GM12878 (cell line): ENCODE results near the gene WARS2. TPM values are rescaled to one million over a fixed set of nuclear protein-coding genes. Genes with fewer than 3 reads are reported as not detected.

Experiments used
- ATAC-seq: fragments of 200-7000 bp; cut with Tn5 transposase; 3 replicates; pipeline ENCODE4 v1.9.1; 2020; ENCODE audit warnings: mild to moderate bottlenecking, moderate library complexity
- BruUV-seq: library from RNA; stranded (reverse); fragments of 400-500 nt; replicated peaks from 2 replicates; lab custom pipeline; 2021; lab: Mats Ljungman, UMichigan
- CTCF ChIA-PET: fragments of 300-600 bp; sonication (Branson Sonifier 250); formaldehyde crosslinking; extraction: SDS; loops from one replicate; lab custom pipeline; 2021; ENCODE audit warnings: inconsistent platforms; lab: Yijun Ruan, JAX
- POLR2A ChIA-PET: fragments of 350-600 bp; formaldehyde crosslinking; extraction: SDS; loops from one replicate; lab custom pipeline; 2021; ENCODE audit warnings: inconsistent platforms; lab: Charles Lee
- RAD21 ChIA-PET: fragments of 300-600 bp; sonication (Branson Sonifier 250); formaldehyde crosslinking; loops from one replicate; lab custom pipeline; 2023; ENCODE audit warnings: antibody characterized with exemption; ENCODE audit not compliant: unreplicated experiment; lab: Charles Lee
- SMC1A ChIA-PET: fragments of 300-600 bp; sonication (Branson Sonifier 250); formaldehyde crosslinking; loops from one replicate; lab custom pipeline; 2023; ENCODE audit not compliant: unreplicated experiment, uncharacterized antibody; lab: Charles Lee
- DNase-seq: peaks from one replicate; pipeline ENCODE4 v3.0.0-alpha.2; 2011; ENCODE audit warnings: low read depth, low spot score
- FAIRE-seq: peaks from 3 replicates; lab custom pipeline; 2011; peaks lifted over from hg19 to GRCh38; lab: Jason Lieb, UNC
- H2AFZ ChIP-seq: 2 replicates; pipeline ENCODE4 v1.6.0; 2011; ENCODE audit warnings: low read depth, low read length, control low read depth; ENCODE audit not compliant: control insufficient read depth
- H3K27ac ChIP-seq: 2 replicates; pipeline ENCODE4 v1.5.1; 2011; ENCODE audit warnings: control low read depth; ENCODE audit not compliant: control insufficient read depth, insufficient read depth
- H3K27me3 ChIP-seq, 2 experiments: replicated peaks in 1 of 2; 2 replicates each; pipeline versions ENCODE4 v1.6.0 to v1.6.1; 2011; ENCODE audit warnings: low read length in 1 of 2; ENCODE audit not compliant: control insufficient read depth in 2 of 2, insufficient read depth in 2 of 2
- H3K36me3 ChIP-seq, 2 experiments: 2 replicates each; pipeline ENCODE4 v1.5.1; 2011; ENCODE audit warnings: low read length in 1 of 2; ENCODE audit not compliant: control insufficient read depth in 2 of 2, insufficient read depth in 2 of 2
- H3K4me1 ChIP-seq: 2 replicates; pipeline ENCODE4 v1.6.1; 2011; ENCODE audit warnings: mild to moderate bottlenecking, low read length, moderate library complexity, mixed read lengths; ENCODE audit not compliant: control insufficient read depth, insufficient read depth
- H3K4me2 ChIP-seq: 2 replicates; pipeline ENCODE4 v1.6.0; 2011; ENCODE audit warnings: control low read depth; ENCODE audit not compliant: control insufficient read depth, insufficient read depth
- H3K4me3 ChIP-seq: fragments of 200-600 bp; sonication (generic); 2 replicates; pipeline ENCODE4 v1.5.1; 2016
- H3K79me2 ChIP-seq: 2 replicates; pipeline ENCODE4 v1.6.0; 2011; ENCODE audit warnings: low read length; ENCODE audit not compliant: control insufficient read depth, insufficient read depth
- H3K9ac ChIP-seq: 2 replicates; pipeline ENCODE4 v1.8.0; 2011; ENCODE audit warnings: low read length, control low read depth, mixed read lengths; ENCODE audit not compliant: control insufficient read depth, insufficient read depth
- H3K9me3 ChIP-seq: replicated peaks from 3 replicates; pipeline ENCODE4 v1.5.1; 2011; ENCODE audit warnings: mild to moderate bottlenecking, low read length; ENCODE audit not compliant: control insufficient read depth, insufficient read depth
- H4K20me1 ChIP-seq: 2 replicates; pipeline ENCODE4 v1.6.0; 2011; ENCODE audit not compliant: control insufficient read depth, insufficient read depth
- DPF2 ChIP-seq: fragments of 450-650 bp; IDR thresholded peaks from 2 replicates; pipeline ENCODE4 v1.6.1; 2017; ENCODE audit warnings: mild to moderate bottlenecking
- IKZF1 ChIP-seq: fragments of 450-650 bp; conservative IDR thresholded peaks from 2 replicates; pipeline ENCODE4 v1.6.1; 2017; ENCODE audit warnings: antibody characterized with exemption, mild to moderate bottlenecking
- IKZF2 ChIP-seq, 2 experiments: fragments of 450-650 bp; IDR thresholded peaks; 2 replicates each; pipeline ENCODE4 v1.6.1; 2017; ENCODE audit warnings: mild to moderate bottlenecking in 2 of 2, moderate library complexity in 2 of 2
- NBN ChIP-seq: fragments of 450-650 bp; IDR thresholded peaks from 2 replicates; pipeline ENCODE4 v1.6.1; 2016
- SIN3A ChIP-seq: IDR thresholded peaks from 2 replicates; pipeline ENCODE4 v1.6.1; 2012; ENCODE audit warnings: low read depth, low read length, improper control_type of control experiment
- TCF12 ChIP-seq: IDR thresholded peaks from 2 replicates; pipeline ENCODE4 v1.6.1; 2011; ENCODE audit warnings: low read depth, mild to moderate bottlenecking, low read length
- YBX1 ChIP-seq: fragments of 450-650 bp; IDR thresholded peaks from 2 replicates; pipeline ENCODE4 v1.6.1; 2016; ENCODE audit warnings: antibody characterized with exemption
- ZNF217 ChIP-seq: fragments of 450-650 bp; IDR thresholded peaks from 2 replicates; pipeline ENCODE4 v1.6.1; 2017; ENCODE audit warnings: antibody characterized with exemption, mild to moderate bottlenecking
- ZZZ3 ChIP-seq: IDR thresholded peaks from 2 replicates; pipeline ENCODE4 v1.6.1; 2011; ENCODE audit warnings: low read depth; ENCODE audit not compliant: control insufficient read depth, insufficient read length
- WGBS: methylation state at CpG from one replicate; pipeline ENCODE4 v1.1.6; 2016; ENCODE audit warnings: low lambda C conversion rate; ENCODE audit not compliant: insufficient replicate concordance, insufficient coverage; ENCODE audit errors: missing lambda C conversion rate; 5-methylcytosine and 5-hydroxymethylcytosine counted together
- in situ Hi-C: fragments of 300-500 bp; cut with MboI; formaldehyde crosslinking; loops from 9 replicates; pipeline ENCODE4 v1.14.3; 2018; ENCODE audit warnings: mixed read lengths
- intact Hi-C: fragments of 100-400 bp; cut with micrococcal nuclease; formaldehyde crosslinking; loops from one replicate; pipeline ENCODE4 v1.14.2; 2022; ENCODE audit not compliant: unreplicated experiment
- polyA plus RNA-seq, 11 experiments: library from polyadenylated mRNA; depleted of rRNA in 4 of 11; unstranded in 6 of 11; stranded (reverse) in 5 of 11; fragments of >200 nt; fragmentation: Nextera tagmentation in 4 of 11; fragmentation: Illumina TruSeq in 1 of 11; extraction: Ambion mirVana in 4 of 11; extraction: Trizol in 1 of 11; gene quantifications; 1 replicate in 1 of 11; 2 replicates in 10 of 11; pipeline versions ENCODE4 v1.2.1 to v1.2.3, GENCODE V29; 2011 to 2016; ENCODE audit warnings: inconsistent platforms in 2 of 11, missing spikeins in 2 of 11, low read depth in 1 of 11
- total RNA-seq, 4 experiments: library from RNA; depleted of rRNA in 3 of 4; stranded (reverse); fragments of >200 nt in 3 of 4; fragmentation: Illumina TruSeq in 1 of 4; extraction: Trizol in 1 of 4; gene quantifications; 2 replicates each; pipeline versions ENCODE4 v1.2.1 to v1.2.3, GENCODE V29; 2013 to 2021
- TF ChIP-seq, protein P1 (sequence below): fragments of 450-650 bp; IDR thresholded peaks from 2 replicates; pipeline ENCODE4 v1.6.1; 2014; ENCODE audit warnings: mild to moderate bottlenecking
- TF ChIP-seq, protein P2 (sequence below): fragments of 450-650 bp; IDR thresholded peaks from 2 replicates; pipeline ENCODE4 v1.6.1; 2017; ENCODE audit warnings: mild to moderate bottlenecking, moderate library complexity
- TF ChIP-seq, protein P3 (sequence below): fragments of 450-650 bp; IDR thresholded peaks from 2 replicates; pipeline ENCODE4 v1.6.1; 2016; ENCODE audit warnings: mild to moderate bottlenecking

WARS2 gene
- total and polyA plus RNA-seq, 10 of the 15 experiments (the other 5 are each of a cell fraction or from before 2014, with no cell fraction given), result 5.5 to 22.2 (median 14.4) TPM

DNA sequence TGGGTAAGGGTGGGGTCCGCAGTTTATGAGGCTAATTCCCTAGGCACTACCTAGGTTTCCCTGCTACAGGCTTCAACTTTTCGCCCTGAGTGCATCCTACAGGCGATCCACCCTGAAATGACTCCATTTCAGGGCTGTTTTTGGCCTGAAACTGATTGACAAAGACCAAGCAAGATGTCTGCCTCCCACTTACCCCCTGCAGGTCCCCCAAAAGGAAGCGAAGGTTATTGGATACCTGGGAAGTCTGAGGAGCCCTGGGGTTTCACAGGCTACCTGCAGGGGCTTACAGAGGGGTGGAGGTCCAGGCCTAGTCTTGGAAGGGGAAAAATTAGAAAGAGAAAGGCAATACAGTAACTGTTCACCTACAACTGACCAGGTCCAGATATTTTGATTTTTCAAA is 149.0 kb downstream of the WARS2 start:
- Histone ChIP-seq H3K27me3 (peaks cover 22 to 29% of the 10 kb centered on the region in 2 experiments), H3K27ac (no peak overlapping the region), H3K4me1 (no peaks in the 10 kb centered on the region), H3K9me3 (no peaks in the 10 kb centered on the region; the same call in 1 of the 3 replicates), H3K79me2 (no peaks in the 10 kb centered on the region), H3K9ac (no peak overlapping the region), H2AFZ (no peak overlapping the region), H3K4me3 (no peak overlapping the region), H4K20me1 (no peaks in the 10 kb centered on the region), H3K36me3 (no peaks in the 10 kb centered on the region), H3K4me2 (no peak overlapping the region)
- no TSS peak for BruUV-seq
- ATAC-seq (no peak), FAIRE-seq (no peak), DNase-seq (no peak)
- SMC1A ChIA-PET, result no interaction called here
- RAD21 ChIA-PET, result no interaction called here
- WGBS, result 0% methylated on average over 4 of the region's 4 CpGs
- in situ Hi-C loops (no loop called here), intact Hi-C loops (no loop called here)
- POLR2A ChIA-PET, result no interaction called here
- CTCF ChIA-PET, result no interaction called here
- no peak for TF ChIP-seq ZNF217
- TF ChIP-seq NBN, result no peak
- TF ChIP-seq DPF2, result no peak
- no peak for TF ChIP-seq YBX1
- no peak for TF ChIP-seq ZZZ3
- TF ChIP-seq SIN3A, result no peak

DNA sequence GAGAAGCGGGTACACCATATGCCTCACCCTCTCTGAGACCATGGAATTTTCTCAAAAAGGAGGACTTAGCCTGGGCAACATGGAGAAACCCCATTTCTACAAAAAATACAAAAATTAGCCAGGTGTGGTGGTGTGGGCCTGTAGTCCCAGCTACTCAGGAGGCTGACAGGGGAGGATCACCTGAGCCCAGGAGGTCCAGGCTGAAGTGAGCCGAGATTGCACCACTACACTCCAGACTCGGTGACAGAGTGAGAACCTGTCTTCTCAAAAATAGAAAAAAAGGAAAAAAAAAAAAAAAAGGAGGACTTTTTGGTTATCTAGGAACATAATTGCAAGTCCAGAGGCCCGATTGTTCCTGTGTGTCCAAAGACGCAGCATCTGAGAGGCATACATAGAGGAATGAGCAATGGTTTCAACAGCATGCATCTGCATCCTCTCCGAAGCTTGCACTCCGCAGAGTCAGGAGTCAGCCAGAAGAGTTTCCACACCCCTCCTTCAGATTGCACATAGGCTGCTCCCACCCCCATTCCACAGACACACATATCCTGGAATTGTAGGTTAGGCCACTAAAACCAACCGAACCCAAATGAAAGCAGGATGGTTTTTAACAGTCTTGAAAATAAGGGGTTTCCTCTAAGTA is 149.8 kb downstream of the WARS2 start:
- H4K20me1 ChIP-seq, result no peaks in the 10 kb centered on the region
- no peak overlapping the region for H2AFZ ChIP-seq
- POLR2A ChIA-PET, result no interaction called here
- intact Hi-C loops, result no loop called here
- no peak overlapping the region for H3K27ac ChIP-seq
- ATAC-seq, result no peak
- CTCF ChIA-PET, result interaction anchor here (0.7 kb wide), 1 partner anchor 11 kb away, joined by 3 read pairs; no protein-coding TSS in a partner anchor
- H3K9me3 ChIP-seq, result peaks cover 4% of the 10 kb centered on the region; the same call in 2 of the 3 replicates
- no peak overlapping the region for H3K9ac ChIP-seq
- no peaks in the 10 kb centered on the region for H3K36me3 ChIP-seq
- RAD21 ChIA-PET, result no interaction called here
- in situ Hi-C loops, result no loop called here
- no peak for FAIRE-seq
- no peaks in the 10 kb centered on the region for H3K79me2 ChIP-seq
- H3K4me3 ChIP-seq, result no peak overlapping the region
- peaks cover 22 to 36% of the 10 kb centered on the region in 2 experiments for H3K27me3 ChIP-seq
- BruUV-seq, result no TSS peak
- no peak for DNase-seq
- SMC1A ChIA-PET, result no interaction called here
- no peaks in the 10 kb centered on the region for H3K4me1 ChIP-seq
- 11% methylated on average over 7 of the region's 8 CpGs for WGBS
- H3K4me2 ChIP-seq, result no peak overlapping the region
- TF ChIP-seq ZZZ3 (no peak), TCF12 (no peak), IKZF2 (IDR thresholded peaks at IDR 0.05) (no peak), IKZF1 (no peak)
- TF ChIP-seq, protein P1, sequence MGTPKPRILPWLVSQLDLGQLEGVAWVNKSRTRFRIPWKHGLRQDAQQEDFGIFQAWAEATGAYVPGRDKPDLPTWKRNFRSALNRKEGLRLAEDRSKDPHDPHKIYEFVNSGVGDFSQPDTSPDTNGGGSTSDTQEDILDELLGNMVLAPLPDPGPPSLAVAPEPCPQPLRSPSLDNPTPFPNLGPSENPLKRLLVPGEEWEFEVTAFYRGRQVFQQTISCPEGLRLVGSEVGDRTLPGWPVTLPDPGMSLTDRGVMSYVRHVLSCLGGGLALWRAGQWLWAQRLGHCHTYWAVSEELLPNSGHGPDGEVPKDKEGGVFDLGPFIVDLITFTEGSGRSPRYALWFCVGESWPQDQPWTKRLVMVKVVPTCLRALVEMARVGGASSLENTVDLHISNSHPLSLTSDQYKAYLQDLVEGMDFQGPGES, result no peak
- TF ChIP-seq, protein P2, sequence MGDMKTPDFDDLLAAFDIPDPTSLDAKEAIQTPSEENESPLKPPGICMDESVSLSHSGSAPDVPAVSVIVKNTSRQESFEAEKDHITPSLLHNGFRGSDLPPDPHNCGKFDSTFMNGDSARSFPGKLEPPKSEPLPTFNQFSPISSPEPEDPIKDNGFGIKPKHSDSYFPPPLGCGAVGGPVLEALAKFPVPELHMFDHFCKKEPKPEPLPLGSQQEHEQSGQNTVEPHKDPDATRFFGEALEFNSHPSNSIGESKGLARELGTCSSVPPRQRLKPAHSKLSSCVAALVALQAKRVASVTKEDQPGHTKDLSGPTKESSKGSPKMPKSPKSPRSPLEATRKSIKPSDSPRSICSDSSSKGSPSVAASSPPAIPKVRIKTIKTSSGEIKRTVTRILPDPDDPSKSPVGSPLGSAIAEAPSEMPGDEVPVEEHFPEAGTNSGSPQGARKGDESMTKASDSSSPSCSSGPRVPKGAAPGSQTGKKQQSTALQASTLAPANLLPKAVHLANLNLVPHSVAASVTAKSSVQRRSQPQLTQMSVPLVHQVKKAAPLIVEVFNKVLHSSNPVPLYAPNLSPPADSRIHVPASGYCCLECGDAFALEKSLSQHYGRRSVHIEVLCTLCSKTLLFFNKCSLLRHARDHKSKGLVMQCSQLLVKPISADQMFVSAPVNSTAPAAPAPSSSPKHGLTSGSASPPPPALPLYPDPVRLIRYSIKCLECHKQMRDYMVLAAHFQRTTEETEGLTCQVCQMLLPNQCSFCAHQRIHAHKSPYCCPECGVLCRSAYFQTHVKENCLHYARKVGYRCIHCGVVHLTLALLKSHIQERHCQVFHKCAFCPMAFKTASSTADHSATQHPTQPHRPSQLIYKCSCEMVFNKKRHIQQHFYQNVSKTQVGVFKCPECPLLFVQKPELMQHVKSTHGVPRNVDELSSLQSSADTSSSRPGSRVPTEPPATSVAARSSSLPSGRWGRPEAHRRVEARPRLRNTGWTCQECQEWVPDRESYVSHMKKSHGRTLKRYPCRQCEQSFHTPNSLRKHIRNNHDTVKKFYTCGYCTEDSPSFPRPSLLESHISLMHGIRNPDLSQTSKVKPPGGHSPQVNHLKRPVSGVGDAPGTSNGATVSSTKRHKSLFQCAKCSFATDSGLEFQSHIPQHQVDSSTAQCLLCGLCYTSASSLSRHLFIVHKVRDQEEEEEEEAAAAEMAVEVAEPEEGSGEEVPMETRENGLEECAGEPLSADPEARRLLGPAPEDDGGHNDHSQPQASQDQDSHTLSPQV, result no peak
- TF ChIP-seq, protein P3, sequence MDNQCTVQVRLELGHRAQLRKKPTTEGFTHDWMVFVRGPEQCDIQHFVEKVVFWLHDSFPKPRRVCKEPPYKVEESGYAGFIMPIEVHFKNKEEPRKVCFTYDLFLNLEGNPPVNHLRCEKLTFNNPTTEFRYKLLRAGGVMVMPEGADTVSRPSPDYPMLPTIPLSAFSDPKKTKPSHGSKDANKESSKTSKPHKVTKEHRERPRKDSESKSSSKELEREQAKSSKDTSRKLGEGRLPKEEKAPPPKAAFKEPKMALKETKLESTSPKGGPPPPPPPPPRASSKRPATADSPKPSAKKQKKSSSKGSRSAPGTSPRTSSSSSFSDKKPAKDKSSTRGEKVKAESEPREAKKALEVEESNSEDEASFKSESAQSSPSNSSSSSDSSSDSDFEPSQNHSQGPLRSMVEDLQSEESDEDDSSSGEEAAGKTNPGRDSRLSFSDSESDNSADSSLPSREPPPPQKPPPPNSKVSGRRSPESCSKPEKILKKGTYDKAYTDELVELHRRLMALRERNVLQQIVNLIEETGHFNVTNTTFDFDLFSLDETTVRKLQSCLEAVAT, result no peak
